ENCODE results near the gene TSSK3. TPM values are rescaled to one million over a fixed set of nuclear protein-coding genes. Genes with fewer than 3 reads are reported as not detected.

The TSSK3 gene
- total and polyA plus RNA-seq, 3 experiments from 2014 or later, result 0.33 to 1.1 (median 0.44) TPM

GRCh38 chr1:32364836-32365235 lies 2.5 kb downstream of the TSSK3 start:
- H3K9me3 ChIP-seq (ENCODE audit: low read length), result no peaks in the 10 kb centered on the region
- Mint-ChIP-seq H3K9me3 (no peaks in the 10 kb centered on the region), H3K27me3 (peaks cover 3 to 4% of the 10 kb centered on the region in 2 donors), H3K4me3 (no peak overlapping the region), H3K27ac (peak overlapping the region in 1 of 8 donors; percentile 43), H3K36me3 (peaks cover 0 to 61% (median 16%) of the 10 kb centered on the region in 3 donors), H3K4me1 (peaks cover 14 to 16% (median 15%) of the 10 kb centered on the region in 3 donors)
- H3K27me3 ChIP-seq (ENCODE audit: insufficient read depth, low read length, poor library complexity, severe bottlenecking), result no peaks in the 10 kb centered on the region
- ChIA-PET POLR2A (no interaction called here), CTCF (interaction anchor here (1.2 to 1.7 kb wide), 2 partner anchors 9 to 29 kb away, joined by 3 to 4 read pairs; partner anchors contain the start of gene MARCKSL1)
- H3K27ac ChIP-seq (ENCODE audit: low read depth, low read length), result no peak overlapping the region
- peaks cover 4% of the 10 kb centered on the region for H3K4me1 ChIP-seq (ENCODE audit: insufficient read depth, low read length)
- peaks cover 14% of the 10 kb centered on the region for H3K36me3 ChIP-seq (ENCODE audit: insufficient read depth, low read length)
- H3K4me3 ChIP-seq (ENCODE audit: low read length), result no peak overlapping the region
- no peak for DNase-seq

GRCh38 chr1:32365445-32365844 lies 3.1 kb downstream of the TSSK3 start:
- Mint-ChIP-seq H3K27ac (peak overlapping the region in 1 of 8 donors; percentile 46), H3K36me3 (peaks cover 0 to 61% (median 16%) of the 10 kb centered on the region in 3 donors), H3K27me3 (peaks cover 3 to 4% of the 10 kb centered on the region in 2 donors), H3K9me3 (no peaks in the 10 kb centered on the region), H3K4me1 (peaks cover 11 to 13% (median 12%) of the 10 kb centered on the region in 3 donors), H3K4me3 (no peak overlapping the region)
- H3K4me1 ChIP-seq (ENCODE audit: insufficient read depth, low read length), result no peaks in the 10 kb centered on the region
- H3K27me3 ChIP-seq (ENCODE audit: insufficient read depth, low read length, poor library complexity, severe bottlenecking), result no peaks in the 10 kb centered on the region
- no peak for DNase-seq
- POLR2A ChIA-PET, result no interaction called here
- H3K4me3 ChIP-seq (ENCODE audit: low read length), result no peak overlapping the region
- peaks cover 14% of the 10 kb centered on the region for H3K36me3 ChIP-seq (ENCODE audit: insufficient read depth, low read length)
- no peaks in the 10 kb centered on the region for H3K9me3 ChIP-seq (ENCODE audit: low read length)
- CTCF ChIA-PET, result interaction anchor here (1.2 to 1.7 kb wide), 2 partner anchors 10 to 29 kb away, joined by 3 to 4 read pairs; partner anchors contain the start of gene MARCKSL1
- no peak overlapping the region for H3K27ac ChIP-seq (ENCODE audit: low read depth, low read length)

GRCh38 chr1:32367912-32368635 lies 5.7 kb downstream of the TSSK3 start:
- Mint-ChIP-seq H3K27ac (no peak overlapping the region), H3K36me3 (peaks cover 0 to 72% (median 23%) of the 10 kb centered on the region in 3 donors)
- no peak for DNase-seq

GRCh38 chr1:32372149-32372756 lies 9.9 kb downstream of the TSSK3 start:
- CTCF ChIA-PET, result interaction anchor here (0.5 to 2.3 kb wide), 22 partner anchors 13 to 264 kb away, joined by 3 to 24 read pairs (median 4); partner anchors contain the start of genes HDAC1, KPNA6 and MARCKSL1
- no peaks in the 10 kb centered on the region for H3K9me3 Mint-ChIP-seq

More at GRCh38 chr1:32367912-32368635, 5.7 kb downstream of the TSSK3 start:
- POLR2A ChIA-PET, result interaction anchor here (0.7 kb wide), 1 partner anchor 15 kb away, joined by 3 read pairs; no protein-coding TSS in a partner anchor
- no peaks in the 10 kb centered on the region for H3K27me3 ChIP-seq (ENCODE audit: insufficient read depth, low read length, poor library complexity, severe bottlenecking)
- H3K4me3 Mint-ChIP-seq, result no peak overlapping the region
- peaks cover 16 to 17% (median 17%) of the 10 kb centered on the region in 3 donors for H3K4me1 Mint-ChIP-seq
- no peak overlapping the region for H3K27ac ChIP-seq (ENCODE audit: low read depth, low read length)
- no peaks in the 10 kb centered on the region for H3K9me3 ChIP-seq (ENCODE audit: low read length)
- H3K27me3 Mint-ChIP-seq, result no peaks in the 10 kb centered on the region
- H3K4me1 ChIP-seq (ENCODE audit: insufficient read depth, low read length), result peaks cover 13% of the 10 kb centered on the region
- H3K36me3 ChIP-seq (ENCODE audit: insufficient read depth, low read length), result peaks cover 14% of the 10 kb centered on the region
- H3K9me3 Mint-ChIP-seq, result no peaks in the 10 kb centered on the region
- H3K4me3 ChIP-seq (ENCODE audit: low read length), result no peak overlapping the region
- CTCF ChIA-PET, result interaction anchor here (1.2 to 1.7 kb wide), 2 partner anchors 32 to 228 kb away, joined by 3 to 6 read pairs; partner anchors contain the start of gene MARCKSL1

GRCh38 chr1:32373996-32374592 lies 11.8 kb downstream of the TSSK3 start:
- Histone ChIP-seq H3K9me3 (ENCODE audit: low read length) (no peaks in the 10 kb centered on the region), H3K4me3 (ENCODE audit: low read length) (no peak overlapping the region), H3K36me3 (ENCODE audit: insufficient read depth, low read length) (peaks cover 22% of the 10 kb centered on the region), H3K4me1 (ENCODE audit: insufficient read depth, low read length) (peaks cover 13% of the 10 kb centered on the region), H3K27ac (ENCODE audit: low read depth, low read length) (no peak overlapping the region), H3K27me3 (ENCODE audit: insufficient read depth, low read length, poor library complexity, severe bottlenecking) (no peaks in the 10 kb centered on the region)
- POLR2A ChIA-PET, result no interaction called here
- Mint-ChIP-seq H3K27ac (peak overlapping the region in 2 of 8 donors; percentile 46 to 75), H3K4me3 (no peak overlapping the region), H3K36me3 (peaks cover 7 to 77% (median 17%) of the 10 kb centered on the region in 3 donors), H3K9me3 (no peaks in the 10 kb centered on the region), H3K27me3 (no peaks in the 10 kb centered on the region), H3K4me1 (peaks cover 16 to 19% (median 18%) of the 10 kb centered on the region in 3 donors)
- CTCF ChIA-PET, result no interaction called here
- no peak for DNase-seq

More at GRCh38 chr1:32372149-32372756, 9.9 kb downstream of the TSSK3 start:
- H3K27me3 Mint-ChIP-seq, result no peaks in the 10 kb centered on the region
- Histone ChIP-seq H3K4me1 (ENCODE audit: insufficient read depth, low read length) (peaks cover 13% of the 10 kb centered on the region), H3K27ac (ENCODE audit: low read depth, low read length) (no peak overlapping the region), H3K4me3 (ENCODE audit: low read length) (no peak overlapping the region), H3K36me3 (ENCODE audit: insufficient read depth, low read length) (peaks cover 22% of the 10 kb centered on the region), H3K9me3 (ENCODE audit: low read length) (no peaks in the 10 kb centered on the region), H3K27me3 (ENCODE audit: insufficient read depth, low read length, poor library complexity, severe bottlenecking) (no peaks in the 10 kb centered on the region)
- H3K27ac Mint-ChIP-seq, result peak overlapping the region in 7 of 8 donors; percentile 5 to 77 (median 73)
- H3K4me1 Mint-ChIP-seq, result peaks cover 16 to 19% (median 18%) of the 10 kb centered on the region in 3 donors
- POLR2A ChIA-PET, result interaction anchor here (0.6 to 1.6 kb wide), 4 partner anchors 21 to 189 kb away, joined by 3 to 8 read pairs (median 4); partner anchors contain the start of gene MARCKSL1
- H3K36me3 Mint-ChIP-seq, result peaks cover 0 to 77% (median 17%) of the 10 kb centered on the region in 3 donors
- peak overlapping the region in 1 of 7 donors; percentile 37 for H3K4me3 Mint-ChIP-seq
- peak; percentile 42 to 82 (median 69) for DNase-seq

- no peak overlapping the region for H3K27ac ChIP-seq (ENCODE audit: low read depth, low read length)
- Mint-ChIP-seq H3K4me1 (peaks cover 18 to 23% (median 19%) of the 10 kb centered on the region in 3 donors), H3K27me3 (no peaks in the 10 kb centered on the region), H3K4me3 (no peak overlapping the region), H3K9me3 (no peaks in the 10 kb centered on the region), H3K27ac (peak overlapping the region in 1 of 8 donors; percentile 54), H3K36me3 (peaks cover 14 to 87% (median 23%) of the 10 kb centered on the region in 3 donors)
- H3K36me3 ChIP-seq (ENCODE audit: insufficient read depth, low read length), result peaks cover 37% of the 10 kb centered on the region
- peaks cover 13% of the 10 kb centered on the region for H3K4me1 ChIP-seq (ENCODE audit: insufficient read depth, low read length)
- H3K9me3 ChIP-seq (ENCODE audit: low read length), result no peaks in the 10 kb centered on the region
- no peak overlapping the region for H3K4me3 ChIP-seq (ENCODE audit: low read length)
- CTCF ChIA-PET, result no interaction called here
- POLR2A ChIA-PET, result interaction anchor here (0.6 kb wide), 1 partner anchor 162 kb away, joined by 10 read pairs; no protein-coding TSS in a partner anchor
- no peaks in the 10 kb centered on the region for H3K27me3 ChIP-seq (ENCODE audit: insufficient read depth, low read length, poor library complexity, severe bottlenecking)
- DNase-seq, result no peak
These were observed 13.9 kb downstream of the TSSK3 start for GRCh38 chr1:32376199-32376598.

- Mint-ChIP-seq H3K36me3 (peaks cover 14 to 91% (median 19%) of the 10 kb centered on the region in 3 donors), H3K9me3 (no peaks in the 10 kb centered on the region), H3K27ac (peak overlapping the region in 5 of 8 donors; percentile 2 to 78 (median 42)), H3K4me3 (no peak overlapping the region), H3K27me3 (no peaks in the 10 kb centered on the region), H3K4me1 (peaks cover 5 to 10% (median 6%) of the 10 kb centered on the region in 3 donors)
- Histone ChIP-seq H3K27ac (ENCODE audit: low read depth, low read length) (no peak overlapping the region), H3K4me1 (ENCODE audit: insufficient read depth, low read length) (peaks cover under 1% of the 10 kb centered on the region), H3K36me3 (ENCODE audit: insufficient read depth, low read length) (peaks cover 52% of the 10 kb centered on the region), H3K9me3 (ENCODE audit: low read length) (no peaks in the 10 kb centered on the region), H3K4me3 (ENCODE audit: low read length) (no peak overlapping the region), H3K27me3 (ENCODE audit: insufficient read depth, low read length, poor library complexity, severe bottlenecking) (no peaks in the 10 kb centered on the region)
- CTCF ChIA-PET, result interaction anchor here (0.9 to 1.0 kb wide), 2 partner anchors 27 to 137 kb away, joined by 3 read pairs; no protein-coding TSS in a partner anchor
- POLR2A ChIA-PET, result no interaction called here
- no peak for DNase-seq
These were observed 15.3 kb downstream of the TSSK3 start for GRCh38 chr1:32377541-32378220.

Measured in CD8-positive, alpha-beta memory T cell (primary cell).